Amygdala (tissue), 56 donors: Measurements from ENCODE around the gene RAB6B.

Experiments
- DNase-seq, 56 donors: peaks; one replicate each; lab custom pipeline; 2025; lab: John Stamatoyannopoulos, UW

The RAB6B gene

GRCh38 chr3:133895208-133896001, at the start of gene RAB6B:
RAB6B (minus strand) TSS chr3:133895882; CDS start chr3:133895466, 416 bp downstream.
- peak in 36 of 56 donors; percentile 26 to 82 (median 62) for DNase-seq

GRCh38 chr3:133944641-133945380, 49.1 kb upstream of the RAB6B start:
- DNase-seq, result no peak

GRCh38 chr3:133944181-133944580, 48.5 kb upstream of the RAB6B start:
- no peak for DNase-seq

- DNase-seq, result no peak
Measured at GRCh38 chr3:133943639-133944141, 48.0 kb upstream of the RAB6B start.

- no peak for DNase-seq
Measured at GRCh38 chr3:133943031-133943535, 47.4 kb upstream of the RAB6B start.

- DNase-seq, result no peak
Measured at GRCh38 chr3:133941415-133941821, 45.7 kb upstream of the RAB6B start.

- no peak for DNase-seq
Measured at GRCh38 chr3:133940536-133940935, 44.9 kb upstream of the RAB6B start.

- DNase-seq, result no peak
Measured at GRCh38 chr3:133939463-133939835, 43.8 kb upstream of the RAB6B start.

GRCh38 chr3:133938770-133939462, 43.2 kb upstream of the RAB6B start:
- DNase-seq, result peak in 3 of 56 donors; percentile 11 to 33 (median 15)

GRCh38 chr3:133937756-133938601, 42.3 kb upstream of the RAB6B start:
- peak in 2 of 56 donors; percentile 27 to 47 for DNase-seq

- DNase-seq, result no peak
Measured at GRCh38 chr3:133937061-133937686, 41.5 kb upstream of the RAB6B start.

GRCh38 chr3:133935843-133936769, 40.4 kb upstream of the RAB6B start:
- no peak for DNase-seq

- no peak for DNase-seq
Measured at GRCh38 chr3:133934996-133935842, 39.5 kb upstream of the RAB6B start.

GRCh38 chr3:133934073-133934970, 38.6 kb upstream of the RAB6B start:
- no peak for DNase-seq

- DNase-seq, result no peak
Measured at GRCh38 chr3:133933097-133934024, 37.7 kb upstream of the RAB6B start.
